RKO (cell line): ENCODE results near the gene TGM5.
A peak's percentile ranks its signal among the peaks of the same experiment; 100 is the strongest.
"Not testable (repeated sequence)": the region's sequence is repeated elsewhere in the genome, so short reads cannot be mapped to it uniquely, and the experiment has no call there.

Experiments
- DNase-seq: peaks from one replicate; pipeline ENCODE4 v3.0.0-alpha.2; 2016; ENCODE audit warnings: low spot score

TGM5 gene

DNA sequence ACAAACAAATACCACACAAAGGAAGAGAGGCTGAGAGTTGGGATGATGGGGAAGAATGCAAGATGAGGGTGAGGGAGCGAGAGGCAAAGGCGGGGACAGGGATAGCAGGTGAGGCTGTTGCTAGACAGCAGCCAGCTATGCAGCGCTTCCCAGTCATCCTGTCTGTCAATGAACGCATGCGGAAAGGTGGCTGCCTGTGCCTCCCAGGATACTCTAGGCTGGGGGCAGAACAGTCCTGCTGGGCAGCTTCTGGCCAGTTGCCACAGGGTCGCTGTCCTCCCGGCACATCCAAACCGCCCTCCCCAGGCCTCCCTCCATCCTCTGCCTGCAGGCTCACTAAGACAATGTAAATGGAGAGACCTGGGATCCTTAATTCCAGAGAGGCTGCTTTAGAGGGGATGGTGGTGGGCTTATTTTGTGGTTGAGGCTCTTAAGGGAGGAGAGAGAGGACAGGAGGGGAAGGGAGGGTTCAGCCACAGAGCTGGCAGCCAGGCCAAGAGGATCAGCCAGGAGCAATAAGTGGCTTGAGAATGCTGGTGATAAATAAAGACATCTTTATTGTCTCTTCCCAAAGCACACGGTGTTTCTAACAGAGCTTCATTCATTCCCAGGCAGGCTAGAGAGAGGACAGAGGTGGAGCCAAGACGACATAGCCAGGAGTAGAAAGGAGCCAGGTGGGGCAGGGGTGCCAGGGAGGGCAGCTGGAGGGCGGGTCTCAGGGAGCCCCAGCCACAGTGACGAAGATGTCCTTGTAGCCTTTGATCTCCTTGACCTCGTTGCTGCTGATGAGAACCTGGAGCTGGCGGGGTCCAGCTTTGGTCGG, 9.2 kb upstream of the TGM5 start:
- no peak for DNase-seq

DNA sequence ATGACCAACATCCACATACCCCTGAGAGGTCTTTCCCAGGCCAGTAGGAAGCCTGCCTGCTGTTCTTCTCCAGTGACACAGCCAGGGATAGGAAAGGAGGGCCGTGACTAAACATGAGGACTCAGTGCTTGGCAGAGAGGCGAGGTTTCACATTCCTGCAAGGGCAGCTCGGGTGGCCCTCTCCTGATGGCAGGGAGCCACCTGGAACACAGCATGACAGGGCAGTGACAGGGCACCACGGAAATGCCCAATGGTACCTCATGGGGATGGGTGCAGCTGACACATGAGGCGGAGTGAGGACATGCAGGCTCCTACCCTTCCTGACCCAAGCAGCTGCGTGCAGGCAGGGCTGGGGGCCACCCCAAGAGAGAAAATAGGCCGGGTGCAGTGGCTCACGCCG, 7.4 kb upstream of the TGM5 start:
- peak; percentile 57 for DNase-seq

DNA sequence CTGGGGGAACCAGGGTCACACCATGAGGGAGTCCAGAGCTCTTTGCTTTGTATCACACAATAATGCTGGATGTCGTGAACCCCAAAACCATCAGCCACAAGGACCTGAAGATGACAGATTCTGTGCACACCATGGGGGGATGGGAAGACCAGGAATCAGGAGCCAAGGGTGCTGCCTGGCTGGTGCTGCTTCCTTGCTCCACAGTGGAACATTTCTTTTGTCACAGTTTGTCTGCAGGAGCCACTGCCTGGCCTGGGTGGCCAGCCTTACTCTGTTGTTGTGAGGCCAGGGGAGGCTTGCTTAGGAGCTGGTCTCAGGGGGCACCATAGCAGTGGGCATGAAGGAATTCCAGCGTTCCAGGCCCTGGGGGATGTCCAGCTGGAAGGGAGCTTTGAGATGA, 6.5 kb upstream of the TGM5 start:
- no peak for DNase-seq

DNA sequence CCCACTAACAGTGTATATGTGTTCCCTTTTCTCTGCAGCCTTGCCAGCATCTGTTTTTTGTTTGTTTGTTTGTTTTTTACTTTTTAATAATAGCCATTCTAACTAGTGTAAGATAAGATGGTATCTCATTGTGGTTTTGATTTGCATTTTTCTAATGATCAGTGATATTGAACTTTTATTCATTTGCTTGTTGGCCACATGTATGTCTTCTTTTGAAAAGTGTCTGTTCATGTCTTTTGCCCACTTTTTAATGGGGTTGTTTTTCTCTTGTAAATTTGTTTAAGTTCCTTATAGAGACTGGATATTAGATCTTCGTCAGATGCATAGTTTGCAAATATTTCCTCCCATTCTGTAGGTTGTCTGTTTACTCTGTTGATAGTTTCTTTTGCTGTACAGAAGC, 5.2 kb upstream of the TGM5 start:
- not testable (repeated sequence) for DNase-seq

DNA sequence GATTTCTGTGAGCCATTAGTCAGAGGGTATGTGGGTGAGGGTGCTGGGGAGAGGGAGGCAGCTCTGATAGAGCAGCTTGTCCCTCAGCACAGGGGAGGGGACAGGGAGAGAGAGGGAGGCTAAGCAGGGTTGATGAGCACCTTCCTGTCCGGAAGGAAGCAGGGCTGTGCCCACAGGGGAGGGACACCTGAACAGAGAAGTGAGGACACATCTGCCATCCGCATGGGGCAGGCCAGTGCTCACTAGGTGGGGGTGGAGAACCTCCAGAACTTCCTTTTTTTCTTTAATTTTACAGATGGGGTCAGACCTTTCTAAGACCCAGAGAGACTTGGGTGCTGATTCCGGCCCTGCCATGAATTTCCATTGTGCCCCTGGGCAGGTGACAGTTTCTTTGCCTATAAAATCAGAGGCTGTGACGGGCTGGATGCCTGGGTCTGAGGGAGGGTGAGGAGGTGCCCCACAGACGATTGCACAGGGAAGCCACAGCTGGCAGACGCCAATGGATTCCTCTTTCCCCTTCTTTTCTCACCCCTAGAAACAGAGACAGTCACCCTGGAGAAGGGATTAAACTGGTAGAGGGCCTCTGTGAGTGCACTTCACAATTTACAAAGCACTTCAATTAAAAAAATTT, 4.1 kb upstream of the TGM5 start:
- DNase-seq, result no peak

DNA sequence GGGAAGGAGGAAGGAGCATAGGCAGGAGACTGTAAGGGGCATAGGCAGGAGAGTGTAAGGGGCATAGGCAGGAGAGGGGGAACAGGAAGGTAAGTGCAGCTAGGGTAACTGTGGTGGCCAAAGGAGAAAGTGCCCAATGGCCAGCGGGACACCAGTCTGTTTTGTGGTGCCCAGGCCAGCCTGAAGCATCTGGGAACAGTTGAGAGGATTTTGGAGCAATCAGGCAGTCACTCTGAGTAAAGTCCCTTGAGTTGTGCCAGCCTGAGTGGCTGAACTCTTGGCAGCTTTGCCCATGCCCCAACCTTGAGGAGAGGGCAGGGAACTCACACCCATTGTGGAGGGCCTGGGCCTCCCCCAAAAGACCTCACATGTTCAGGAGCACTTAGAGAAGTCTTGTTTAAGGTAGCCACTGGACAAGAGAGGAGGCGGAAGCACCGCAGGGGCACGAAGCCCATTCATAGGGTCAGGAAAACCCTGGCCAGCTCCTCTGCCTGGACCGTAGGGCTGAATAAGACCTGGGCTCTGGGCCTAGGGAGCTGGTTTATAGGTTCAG, 3.5 kb upstream of the TGM5 start:
- DNase-seq, result no peak

DNA sequence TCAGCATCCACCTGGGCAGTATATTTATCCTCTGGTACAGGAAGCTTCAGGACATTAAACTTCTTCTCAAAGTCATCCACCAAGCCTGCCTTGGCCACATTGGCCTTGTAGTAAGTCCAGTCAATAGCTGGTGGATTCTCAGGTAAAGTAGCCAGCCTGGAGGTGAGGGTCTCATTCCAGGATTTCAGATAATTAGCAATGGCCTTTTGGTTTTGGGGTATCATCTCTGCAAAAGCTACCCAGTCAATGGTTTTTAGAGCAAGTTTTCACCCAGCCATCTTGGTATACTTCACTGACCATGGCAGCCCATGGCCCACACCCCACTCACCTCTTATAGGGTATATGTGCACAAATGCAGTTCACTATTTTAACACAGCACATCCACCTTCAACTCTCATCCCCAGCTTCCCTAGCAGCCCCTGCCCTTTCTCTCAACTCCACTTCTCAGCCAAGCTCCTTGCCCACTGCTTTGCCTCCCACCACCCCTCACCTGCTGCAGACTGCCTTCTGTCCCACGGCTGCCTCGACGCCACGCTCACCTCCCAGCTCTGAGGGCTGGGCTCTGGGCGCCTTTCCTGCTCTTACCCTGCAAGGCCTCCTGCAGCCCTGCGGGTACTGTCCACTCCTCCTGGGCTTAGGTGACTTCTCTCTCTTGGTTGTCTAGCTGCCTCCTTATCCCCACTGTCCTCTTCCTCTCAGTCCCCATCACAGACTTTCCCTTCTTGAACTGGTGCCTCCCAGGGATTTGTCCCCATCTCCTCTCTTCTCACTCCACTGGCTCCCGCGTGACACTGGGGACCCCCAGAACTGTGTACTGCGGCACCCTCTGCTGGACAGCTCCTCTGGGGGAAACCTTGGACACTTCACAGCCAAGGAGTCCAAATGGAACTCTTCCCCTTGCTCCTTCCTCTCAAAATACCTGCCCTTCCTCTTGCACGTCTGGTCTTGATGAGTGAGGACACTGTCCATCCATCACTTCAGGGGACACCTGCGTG, 1.7 kb upstream of the TGM5 start:
- DNase-seq, result no peak

DNA sequence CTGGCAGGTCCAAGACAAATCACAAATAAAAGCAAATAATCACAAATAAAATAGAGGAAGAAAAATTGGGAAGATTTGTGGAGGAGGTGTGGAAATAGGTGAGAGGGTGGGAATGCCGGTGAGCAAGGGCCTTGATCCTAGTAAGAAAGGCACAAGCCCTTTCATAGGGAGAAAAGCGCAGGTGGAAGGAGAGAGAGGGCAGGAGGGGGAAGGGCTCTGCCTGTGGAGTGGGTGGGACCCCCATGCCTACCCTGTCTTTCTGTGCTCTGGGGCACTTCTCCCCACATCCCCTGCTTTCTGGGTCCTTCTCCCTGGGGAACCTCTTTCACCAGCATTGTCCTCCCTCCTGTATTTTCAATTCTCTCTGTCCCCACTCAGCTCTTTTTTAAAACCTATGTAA, 711 bp upstream of the TGM5 start:
- DNase-seq, result no peak

DNA sequence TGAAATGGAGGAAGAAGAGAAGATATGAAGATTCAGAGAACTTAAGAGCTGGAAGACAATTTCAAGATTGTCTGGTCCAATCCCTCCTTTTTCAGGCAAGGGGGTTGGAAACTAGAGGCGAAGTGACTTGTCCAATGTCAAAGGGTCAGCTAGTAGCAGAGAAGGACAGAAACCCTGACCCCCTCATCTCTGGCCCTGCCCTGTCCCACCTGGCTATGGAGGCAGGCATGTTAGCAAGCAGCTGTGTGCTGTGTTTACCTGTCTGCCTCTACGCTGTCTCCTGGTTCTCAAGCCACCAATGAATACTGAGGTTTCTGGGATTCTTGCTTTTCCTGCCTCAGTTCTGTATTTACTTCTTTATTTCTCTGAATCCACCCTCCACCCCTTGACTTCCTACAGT, 342 bp downstream of the TGM5 start:
- DNase-seq, result no peak

DNA sequence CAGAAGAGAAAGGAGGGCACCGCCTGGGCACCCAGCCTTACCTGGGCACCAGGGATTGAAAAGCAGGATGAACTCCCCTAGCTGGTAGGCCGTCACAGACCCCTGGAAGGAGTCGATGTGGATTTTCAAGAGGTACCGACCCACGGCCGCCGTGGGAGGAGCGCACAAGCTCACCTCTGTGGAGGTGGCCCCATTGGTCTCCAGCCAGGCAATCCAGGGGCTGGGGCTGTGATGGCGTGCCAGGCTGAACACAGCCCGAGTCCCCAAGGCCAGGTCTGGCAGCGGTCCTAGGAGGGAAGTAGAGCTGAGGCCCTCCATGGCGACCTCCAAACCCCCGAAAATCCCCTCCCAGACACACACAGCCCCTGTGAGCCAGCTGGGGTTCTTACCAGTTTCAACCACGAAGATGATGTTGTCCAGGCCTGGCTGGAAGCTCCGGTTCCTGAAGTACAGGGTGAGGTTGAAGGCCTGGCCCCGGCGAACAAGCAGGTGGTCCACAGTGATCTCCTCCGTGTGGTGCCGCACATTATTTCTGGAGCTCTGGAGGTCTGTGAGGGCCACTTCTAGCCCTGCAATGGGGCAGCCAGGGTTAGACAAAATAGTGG, 6.6 kb downstream of the TGM5 start:
- no peak for DNase-seq

DNA sequence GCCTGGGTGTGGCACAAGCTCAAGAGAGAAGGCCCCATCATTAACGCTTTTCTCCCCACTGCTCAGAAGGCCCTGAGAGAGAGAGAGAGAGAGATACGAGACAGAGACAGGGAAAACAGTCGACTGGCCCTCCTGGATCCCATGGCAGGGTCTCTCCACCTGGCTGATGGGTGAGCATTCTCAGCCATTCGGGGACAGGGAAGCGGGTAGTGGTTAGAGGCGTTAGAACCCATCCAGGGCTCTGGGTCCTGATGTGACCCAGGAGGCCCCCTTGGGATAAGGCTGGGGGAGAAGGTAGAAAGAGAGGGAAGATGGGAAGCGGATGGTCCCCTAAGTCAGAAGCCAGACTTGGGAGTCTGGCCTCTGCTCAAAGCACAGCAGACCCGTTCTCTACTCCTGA, 7.9 kb downstream of the TGM5 start:
- no peak for DNase-seq

DNA sequence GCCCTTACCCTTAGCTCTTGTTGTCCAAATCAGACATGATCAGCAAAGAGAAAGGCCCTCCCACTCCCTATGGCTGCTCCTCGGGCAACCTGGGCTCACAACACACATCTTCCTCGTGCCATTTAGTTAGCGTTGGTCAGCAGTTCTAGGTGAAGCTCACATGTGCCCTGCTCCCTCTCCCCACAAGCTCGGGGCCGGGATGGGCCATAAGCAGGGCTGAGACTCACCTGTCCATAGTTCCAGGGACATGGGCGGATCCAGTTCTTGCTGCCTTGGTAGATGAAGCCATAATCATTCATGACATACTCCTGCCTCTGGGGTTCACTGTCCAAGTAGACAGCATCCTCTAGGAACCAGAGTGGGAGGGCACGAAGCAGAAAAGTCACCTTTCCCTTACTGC, 10.4 kb downstream of the TGM5 start:
- DNase-seq, result no peak

DNA sequence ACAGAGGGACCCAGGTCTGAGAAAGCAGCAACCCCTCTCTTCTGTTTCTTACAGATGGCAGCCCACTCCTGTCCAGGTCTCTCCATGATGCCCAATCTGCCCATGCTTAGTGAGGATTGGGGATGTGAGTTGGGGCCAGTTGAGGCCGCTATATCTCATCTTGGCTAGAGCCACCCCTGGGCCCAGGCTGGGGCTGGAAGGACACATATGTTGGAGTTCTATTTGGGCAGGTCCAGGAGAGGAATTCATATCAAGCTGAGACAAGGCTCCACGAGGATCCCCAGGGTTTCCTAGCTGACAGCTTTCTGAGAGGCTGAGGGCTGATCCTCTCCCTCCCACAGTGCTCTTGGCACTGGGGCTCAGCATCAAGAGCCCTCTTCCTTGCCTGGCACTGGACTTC, 11.4 kb downstream of the TGM5 start:
- no peak for DNase-seq

DNA sequence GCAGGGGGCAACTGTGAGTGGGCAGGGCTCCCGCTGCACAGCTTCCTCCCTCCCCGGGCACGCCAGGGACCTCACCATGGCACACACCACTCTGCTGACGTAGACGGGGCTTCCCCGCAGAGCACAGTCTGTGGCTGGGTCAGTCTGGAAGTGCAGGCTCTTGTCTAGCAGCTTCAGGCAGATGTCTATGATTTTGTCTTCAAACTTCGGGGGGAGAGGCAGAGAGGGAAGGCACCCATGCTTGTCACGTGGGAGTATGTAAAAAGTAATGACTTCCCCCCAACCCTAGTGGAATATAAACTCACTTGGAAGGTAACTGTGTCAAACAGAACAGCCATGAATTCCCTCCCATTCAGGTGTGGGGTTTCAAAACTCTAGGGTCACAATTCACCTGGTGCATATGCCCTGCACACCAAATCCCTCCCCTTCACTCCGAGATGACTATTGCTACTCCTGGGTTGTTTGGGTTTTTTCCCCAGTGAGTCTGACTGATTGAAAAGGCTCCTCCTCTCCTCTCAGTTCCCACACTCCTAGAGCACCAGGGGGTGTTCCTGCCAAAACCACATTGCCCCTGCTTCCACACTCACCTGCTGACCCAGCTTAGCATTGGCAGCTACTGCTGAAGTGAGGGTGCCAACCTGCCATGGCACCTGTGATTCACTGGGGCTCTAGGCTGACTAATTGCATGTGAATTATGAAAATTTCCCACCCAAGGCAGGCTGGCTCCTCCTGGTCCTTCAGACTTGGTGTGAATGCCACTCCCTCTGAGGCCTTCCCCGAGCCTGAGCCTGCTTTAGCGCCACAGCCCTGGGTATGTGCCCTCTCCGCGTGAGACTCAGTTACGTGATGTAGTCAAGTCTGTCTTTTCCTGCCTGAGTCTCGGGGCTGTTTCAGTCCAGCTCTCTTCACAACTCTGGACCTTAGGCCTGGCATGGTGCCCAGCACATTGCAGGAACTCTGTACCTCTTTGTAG, 13.0 kb downstream of the TGM5 start:
- no peak for DNase-seq

DNA sequence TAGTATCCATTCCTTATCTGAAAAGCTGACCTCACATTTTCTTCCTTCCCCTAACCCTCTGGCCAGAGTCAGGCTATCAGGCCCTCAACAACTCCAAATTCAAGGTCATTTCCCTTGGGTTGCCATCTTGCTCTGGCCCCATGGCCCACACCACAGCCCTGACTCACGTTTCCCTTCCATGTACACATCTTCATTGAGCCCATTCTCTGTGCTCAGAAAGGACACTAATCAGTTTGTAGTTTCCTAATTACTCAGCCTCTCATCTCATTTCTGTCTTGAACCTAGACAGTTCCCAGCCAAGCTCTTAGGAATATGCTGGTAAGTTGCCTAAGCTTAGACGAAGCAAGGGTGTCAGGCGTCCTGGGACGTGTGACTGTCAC, 14.9 kb downstream of the TGM5 start:
- DNase-seq, result no peak

DNA sequence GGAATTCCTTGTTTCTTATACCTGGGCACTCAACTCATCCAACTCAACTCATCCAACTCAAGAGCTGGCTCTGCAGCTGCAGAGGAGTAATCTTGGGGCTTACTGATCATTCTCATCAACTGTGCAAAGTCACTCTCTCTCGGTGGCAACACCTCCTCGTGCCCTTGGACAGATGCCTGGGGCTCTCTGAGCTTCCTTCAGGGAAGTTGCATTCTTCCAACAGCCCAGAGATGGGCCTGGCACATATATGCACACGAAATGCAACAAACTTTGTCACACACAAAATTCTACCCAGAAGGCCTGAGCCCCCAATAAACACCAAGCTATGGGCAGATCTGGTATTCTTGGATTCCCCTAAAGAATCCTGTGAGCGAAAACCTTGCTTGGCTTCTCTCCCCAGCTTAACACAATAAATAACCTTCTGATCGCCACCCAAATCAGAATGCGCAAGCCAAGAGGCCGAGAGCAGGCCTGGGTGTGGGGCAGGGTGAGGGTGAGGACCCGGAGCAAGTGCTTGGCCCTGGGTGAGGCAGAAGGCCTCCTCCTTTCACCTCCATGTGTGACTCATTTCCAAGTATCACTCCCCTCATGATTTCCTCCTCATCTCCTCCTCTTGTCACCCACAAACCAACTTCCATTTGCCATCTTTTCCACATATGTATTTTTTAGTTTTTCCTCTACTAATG, 15.4 kb downstream of the TGM5 start:
- DNase-seq, result no peak

DNA sequence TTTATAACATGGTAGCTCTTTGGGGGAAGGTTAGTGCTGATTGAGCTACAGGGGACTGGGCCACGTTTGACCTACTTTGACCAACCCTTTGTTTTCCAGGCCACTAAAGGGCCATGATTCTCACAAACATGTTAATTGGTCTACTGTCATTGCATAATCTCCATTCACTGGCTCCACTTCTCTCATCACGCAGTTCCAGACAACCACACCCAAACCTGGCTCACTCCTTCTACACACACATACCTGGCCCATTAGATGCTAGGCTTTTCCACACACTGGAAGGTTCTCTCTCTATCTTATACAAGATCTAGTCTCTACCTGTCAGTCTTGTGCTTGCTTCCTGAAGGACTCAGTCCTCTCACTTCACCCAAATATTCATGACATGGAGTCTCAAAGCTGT, 15.9 kb downstream of the TGM5 start:
- DNase-seq, result no peak

DNA sequence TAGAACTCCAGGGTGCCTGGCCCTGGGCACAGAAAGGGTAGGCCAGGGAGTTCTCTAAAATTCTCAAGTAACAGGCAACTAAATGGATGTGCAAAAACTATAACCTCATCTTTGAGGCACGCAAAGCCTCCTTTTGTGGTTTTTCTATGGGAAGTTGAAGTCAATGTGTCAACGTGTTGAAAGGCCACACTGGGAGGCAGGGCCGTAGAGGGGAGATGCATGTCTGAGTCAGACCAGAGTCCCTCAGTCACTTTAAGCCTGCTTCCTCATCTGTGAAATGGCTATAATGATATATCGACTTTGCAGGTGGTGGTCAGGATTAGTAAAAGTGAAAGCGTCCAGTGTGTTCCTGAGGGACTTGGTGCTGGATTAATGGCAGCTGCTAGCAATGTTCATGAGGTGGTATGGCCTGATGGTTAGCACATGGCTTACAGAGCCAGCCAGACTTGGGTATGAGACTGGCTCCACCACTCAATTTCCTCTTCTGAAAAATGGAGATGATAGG, 17.0 kb downstream of the TGM5 start:
- DNase-seq, result no peak

DNA sequence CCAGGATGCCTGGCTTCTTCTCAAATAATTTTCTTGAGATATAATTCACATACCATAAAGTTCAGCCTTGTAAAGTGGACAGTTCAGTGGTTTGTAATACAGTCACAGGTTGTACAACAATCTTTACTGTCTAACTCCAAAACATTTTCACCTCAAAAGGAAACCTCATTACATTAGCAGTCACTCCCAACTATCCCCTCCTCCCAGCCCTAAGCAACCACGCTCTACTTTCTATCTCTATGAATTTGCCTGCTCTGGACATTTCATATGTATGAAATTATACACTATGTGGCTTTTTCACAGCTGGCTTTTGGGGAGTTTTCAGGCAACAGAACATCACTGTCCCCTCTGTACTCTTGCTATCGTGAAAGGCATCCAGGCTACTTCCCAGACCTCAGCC, 17.5 kb downstream of the TGM5 start:
- no peak for DNase-seq

DNA sequence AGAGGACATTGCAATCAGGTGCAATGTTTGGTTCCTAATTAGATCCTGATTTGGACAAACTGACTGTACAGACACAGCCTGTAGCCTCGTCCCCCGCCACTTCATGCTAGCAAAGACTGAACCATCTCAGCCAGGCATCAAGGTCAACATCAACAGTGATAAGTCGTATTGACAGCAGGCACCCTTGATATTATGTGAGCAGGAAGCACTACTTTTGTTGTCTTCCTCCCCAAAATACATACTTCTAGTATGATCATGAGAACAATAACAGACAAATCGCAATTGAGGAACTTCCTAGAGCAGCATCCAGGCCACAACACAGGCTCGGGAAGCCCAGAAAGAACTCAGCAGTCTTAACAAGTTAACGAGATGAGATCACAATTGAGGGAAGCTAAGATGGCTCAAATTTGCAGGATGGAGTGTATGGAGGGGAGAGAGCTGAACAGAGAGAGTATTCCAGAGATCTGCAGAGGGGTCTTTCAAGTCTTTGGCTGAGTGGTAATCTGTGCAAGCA, 20.4 kb downstream of the TGM5 start:
- no peak for DNase-seq
